ENCODE measurements around the gene NKX6-2. TPM values are rescaled to one million over a fixed set of nuclear protein-coding genes. Genes with fewer than 3 reads are reported as not detected.

Gene NKX6-2
- total RNA-seq, 2 donors from 2014 or later: 2.1 TPM; not detected in 1

GRCh38 chr10:132754071-132754470 is 31.9 kb downstream of the NKX6-2 start:
- ATAC-seq (no peak), DNase-seq (no peak)
- no peak overlapping the region for H3K4me3 ChIP-seq
- 86 to 97% methylated on average over 13 to 18 of the region's 18 CpGs for WGBS, 2 donors
- no peaks in the 10 kb centered on the region for H3K9me3 ChIP-seq
- H3K36me3 ChIP-seq (replicated peaks in 1 of 2; ENCODE audit: insufficient read depth in 1 of 2, low read depth in 2 of 2): peaks cover 0 to 2% of the 10 kb centered on the region in 2 donors
- peaks cover 5% of the 10 kb centered on the region for H3K4me1 ChIP-seq
- no peak for TF ChIP-seq CTCF (IDR thresholded peaks at IDR 0.05)
- TF ChIP-seq POLR2A (IDR thresholded peaks at IDR 0.05): no peak
- no peak overlapping the region for H3K27ac ChIP-seq
- intact Hi-C loops (cut with DNase I): no loop called here
- no peaks in the 10 kb centered on the region for H3K27me3 ChIP-seq

- 51 to 66% methylated on average over 14 to 15 of the region's 15 CpGs for WGBS, 2 donors
- TF ChIP-seq POLR2A (IDR thresholded peaks at IDR 0.05) (no peak), CTCF (IDR thresholded peaks at IDR 0.05) (no peak)
- H3K4me1 ChIP-seq: peaks cover 5% of the 10 kb centered on the region
- H3K27me3 ChIP-seq: no peaks in the 10 kb centered on the region
- intact Hi-C loops (cut with DNase I): no loop called here
- no peak overlapping the region for H3K4me3 ChIP-seq
- ATAC-seq (no peak), DNase-seq (no peak)
- peaks cover 0 to 2% of the 10 kb centered on the region in 2 donors for H3K36me3 ChIP-seq (replicated peaks in 1 of 2; ENCODE audit: insufficient read depth in 1 of 2, low read depth in 2 of 2)
- no peaks in the 10 kb centered on the region for H3K9me3 ChIP-seq
- no peak overlapping the region for H3K27ac ChIP-seq
Measured at GRCh38 chr10:132753596-132753995, 32.4 kb downstream of the NKX6-2 start.

GRCh38 chr10:132752961-132753360 is 33.0 kb downstream of the NKX6-2 start:
- ATAC-seq (no peak), DNase-seq (no peak)
- TF ChIP-seq CTCF (IDR thresholded peaks at IDR 0.05) (no peak), POLR2A (IDR thresholded peaks at IDR 0.05) (no peak)
- intact Hi-C loops (cut with DNase I): no loop called here
- H3K4me1 ChIP-seq: peaks cover 5% of the 10 kb centered on the region
- H3K27me3 ChIP-seq: no peaks in the 10 kb centered on the region
- H3K9me3 ChIP-seq: no peaks in the 10 kb centered on the region
- peaks cover 0 to 2% of the 10 kb centered on the region in 2 donors for H3K36me3 ChIP-seq (replicated peaks in 1 of 2; ENCODE audit: insufficient read depth in 1 of 2, low read depth in 2 of 2)
- H3K4me3 ChIP-seq: no peak overlapping the region
- no peak overlapping the region for H3K27ac ChIP-seq
- 93 to 96% methylated on average over 28 of the region's 28 CpGs for WGBS, 2 donors

- peaks cover 5% of the 10 kb centered on the region for H3K4me1 ChIP-seq
- intact Hi-C loops (cut with DNase I): no loop called here
- TF ChIP-seq CTCF (IDR thresholded peaks at IDR 0.05) (no peak), POLR2A (IDR thresholded peaks at IDR 0.05) (no peak)
- no peak for DNase-seq
- 93 to 97% methylated on average over 15 to 20 of the region's 20 CpGs for WGBS, 2 donors
- H3K9me3 ChIP-seq: no peaks in the 10 kb centered on the region
- H3K27ac ChIP-seq: no peak overlapping the region
- H3K27me3 ChIP-seq: no peaks in the 10 kb centered on the region
- H3K36me3 ChIP-seq (replicated peaks in 1 of 2; ENCODE audit: insufficient read depth in 1 of 2, low read depth in 2 of 2): peaks cover 0 to 2% of the 10 kb centered on the region in 2 donors
- no peak overlapping the region for H3K4me3 ChIP-seq
- no peak for ATAC-seq
Measured at GRCh38 chr10:132752378-132752777, 33.6 kb downstream of the NKX6-2 start.

GRCh38 chr10:132750936-132751335 is 35.0 kb downstream of the NKX6-2 start:
- Histone ChIP-seq H3K27me3 (no peaks in the 10 kb centered on the region), H3K27ac (no peak overlapping the region), H3K36me3 (replicated peaks in 1 of 2; ENCODE audit: insufficient read depth in 1 of 2, low read depth in 2 of 2) (no peaks in the 10 kb centered on the region), H3K4me3 (no peak overlapping the region), H3K4me1 (peaks cover 5% of the 10 kb centered on the region), H3K9me3 (no peaks in the 10 kb centered on the region)
- whole genome bisulfite sequencing, 2 donors: 93 to 95% methylated on average over 14 of the region's 14 CpGs
- DNase-seq: no peak
- intact Hi-C loops (cut with DNase I): no loop called here
- no peak for ATAC-seq
- TF ChIP-seq POLR2A (IDR thresholded peaks at IDR 0.05) (no peak), CTCF (IDR thresholded peaks at IDR 0.05) (no peak)
